GM12864 (cell line): ENCODE measurements around the gene S100A16.

ENCODE experiments used
- DNase-seq: peaks from one replicate; pipeline ENCODE4 v3.0.0-alpha.2; 2011; ENCODE audit warnings: low read depth
- H3K4me3 ChIP-seq: 2 replicates; pipeline ENCODE4 v1.5.1; 2011; ENCODE audit warnings: mild to moderate bottlenecking, low read depth, low read length, control low read depth
- TF ChIP-seq, protein P1 (sequence below): IDR thresholded peaks from 2 replicates; pipeline ENCODE4 v1.5.1; 2011; ENCODE audit warnings: low read depth, mild to moderate bottlenecking, moderate library complexity, low read length, control low read depth, inconsistent platforms; ENCODE audit errors: missing control alignments

S100A16 gene

DNA sequence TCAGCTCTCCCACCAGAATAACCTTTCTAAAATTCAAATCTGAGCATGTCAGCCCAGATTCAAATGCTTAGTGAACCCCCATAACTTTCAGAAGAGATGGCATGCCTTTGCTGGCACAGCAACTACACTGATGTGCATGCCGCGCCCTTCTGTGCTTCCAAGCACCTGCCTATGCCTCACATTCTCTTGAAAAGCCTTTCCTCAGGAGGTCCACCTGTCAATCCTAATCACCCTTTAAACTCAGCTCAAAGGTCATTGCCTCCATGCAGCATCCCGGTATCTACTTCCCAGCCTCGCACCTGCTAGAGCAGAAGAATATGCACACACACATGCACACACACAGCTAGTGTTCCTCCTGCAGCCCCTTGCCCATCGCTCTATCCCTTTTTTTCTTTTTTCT, 42.1 kb downstream of the S100A16 start:
- H3K4me3 ChIP-seq, result no peak overlapping the region
- TF ChIP-seq, protein P1, sequence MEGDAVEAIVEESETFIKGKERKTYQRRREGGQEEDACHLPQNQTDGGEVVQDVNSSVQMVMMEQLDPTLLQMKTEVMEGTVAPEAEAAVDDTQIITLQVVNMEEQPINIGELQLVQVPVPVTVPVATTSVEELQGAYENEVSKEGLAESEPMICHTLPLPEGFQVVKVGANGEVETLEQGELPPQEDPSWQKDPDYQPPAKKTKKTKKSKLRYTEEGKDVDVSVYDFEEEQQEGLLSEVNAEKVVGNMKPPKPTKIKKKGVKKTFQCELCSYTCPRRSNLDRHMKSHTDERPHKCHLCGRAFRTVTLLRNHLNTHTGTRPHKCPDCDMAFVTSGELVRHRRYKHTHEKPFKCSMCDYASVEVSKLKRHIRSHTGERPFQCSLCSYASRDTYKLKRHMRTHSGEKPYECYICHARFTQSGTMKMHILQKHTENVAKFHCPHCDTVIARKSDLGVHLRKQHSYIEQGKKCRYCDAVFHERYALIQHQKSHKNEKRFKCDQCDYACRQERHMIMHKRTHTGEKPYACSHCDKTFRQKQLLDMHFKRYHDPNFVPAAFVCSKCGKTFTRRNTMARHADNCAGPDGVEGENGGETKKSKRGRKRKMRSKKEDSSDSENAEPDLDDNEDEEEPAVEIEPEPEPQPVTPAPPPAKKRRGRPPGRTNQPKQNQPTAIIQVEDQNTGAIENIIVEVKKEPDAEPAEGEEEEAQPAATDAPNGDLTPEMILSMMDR, result no peak
- DNase-seq, result no peak

DNA sequence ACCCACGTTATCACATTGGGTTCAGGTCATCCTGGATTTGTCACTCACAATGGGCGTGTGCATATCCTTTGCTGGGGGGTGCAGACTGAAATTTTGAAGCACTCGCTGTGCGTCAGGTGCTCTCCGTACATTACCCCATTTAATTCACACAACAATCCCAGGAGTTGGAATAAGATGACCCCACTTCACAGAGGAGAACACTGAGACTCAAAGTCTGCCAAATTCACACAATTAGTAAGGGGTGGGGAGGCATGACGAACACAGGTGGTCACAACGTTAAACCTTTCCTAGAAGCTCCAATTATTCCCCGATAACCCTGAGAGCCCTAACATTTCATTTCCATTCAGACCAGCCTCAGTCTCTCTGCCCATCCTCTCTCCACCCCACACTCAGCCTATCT, 43.5 kb downstream of the S100A16 start:
- H3K4me3 ChIP-seq, result no peak overlapping the region
- no peak for DNase-seq
- TF ChIP-seq, protein P1, result no peak

DNA sequence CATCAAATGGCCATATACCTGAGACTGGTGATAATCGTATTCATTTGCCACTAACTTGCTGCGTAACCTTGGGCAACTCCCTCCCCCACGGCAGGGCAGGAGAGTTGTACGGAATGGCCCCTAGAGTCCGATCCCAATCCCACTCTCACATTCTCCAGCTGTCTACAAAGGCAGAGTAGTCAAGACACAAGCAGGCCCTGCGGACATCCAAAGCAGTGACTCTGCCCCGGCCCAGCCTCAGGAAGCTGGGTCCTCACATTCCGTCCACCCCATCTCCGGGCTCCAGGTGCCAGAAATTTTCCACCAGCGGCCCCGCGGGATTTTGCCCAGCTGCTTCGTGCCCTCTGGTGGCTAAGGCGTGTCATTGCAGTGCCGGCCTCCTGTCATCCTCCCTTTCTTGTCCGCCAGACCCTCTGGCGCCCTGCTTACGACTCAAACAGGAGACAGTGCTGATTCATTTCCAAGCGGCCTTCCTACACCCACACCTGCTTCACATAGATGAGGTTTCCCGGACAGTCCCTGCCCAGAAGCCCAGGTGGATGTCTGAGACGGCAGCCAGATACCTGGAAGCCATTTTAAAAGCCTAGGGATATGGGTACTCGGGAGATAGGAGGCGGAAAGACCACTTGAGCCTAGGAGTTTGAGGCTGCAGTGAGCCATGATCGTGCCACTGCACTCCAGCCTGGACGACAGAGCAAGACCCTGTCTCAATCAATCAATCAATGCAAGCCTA, 44.4 kb downstream of the S100A16 start:
- TF ChIP-seq, protein P1, result peak; percentile 99
- DNase-seq, result no peak
- no peak overlapping the region for H3K4me3 ChIP-seq

DNA sequence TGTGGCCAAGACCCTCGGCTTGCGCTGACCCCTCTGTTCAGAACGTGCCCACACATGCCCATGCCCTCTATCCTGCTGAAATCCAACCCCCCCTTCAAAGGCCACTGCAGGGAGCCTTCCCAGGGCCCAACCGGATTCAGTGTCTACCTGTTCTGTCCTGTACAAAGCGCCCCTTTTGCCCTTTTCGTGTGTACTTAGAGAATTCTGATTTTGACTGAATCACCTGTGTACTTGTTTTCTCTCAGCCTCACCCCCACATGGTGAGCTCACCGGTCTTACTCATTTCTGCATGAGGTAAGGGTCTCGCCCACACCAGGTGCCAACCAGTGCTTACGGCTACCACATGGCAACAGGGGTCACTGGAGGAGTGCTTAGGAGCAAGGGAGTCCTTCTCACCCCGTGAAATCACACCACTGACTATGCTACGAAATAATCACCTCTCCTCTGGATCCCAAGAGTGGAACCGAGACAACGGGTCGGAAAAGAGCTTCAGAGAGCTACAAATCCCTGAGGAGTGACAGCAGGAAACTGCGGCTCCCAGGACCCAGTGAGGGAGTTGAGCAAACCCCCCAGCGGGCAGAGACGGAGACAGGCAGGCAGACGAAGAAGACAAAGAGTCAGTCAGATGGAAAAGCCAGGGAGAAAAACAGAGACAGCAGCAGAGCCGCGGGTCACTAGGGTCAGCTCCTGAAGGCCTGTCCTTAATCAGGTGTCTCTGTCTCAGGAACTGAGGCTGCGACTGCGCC, 45.1 kb downstream of the S100A16 start:
- TF ChIP-seq, protein P1, result no peak
- DNase-seq, result no peak
- no peak overlapping the region for H3K4me3 ChIP-seq

DNA sequence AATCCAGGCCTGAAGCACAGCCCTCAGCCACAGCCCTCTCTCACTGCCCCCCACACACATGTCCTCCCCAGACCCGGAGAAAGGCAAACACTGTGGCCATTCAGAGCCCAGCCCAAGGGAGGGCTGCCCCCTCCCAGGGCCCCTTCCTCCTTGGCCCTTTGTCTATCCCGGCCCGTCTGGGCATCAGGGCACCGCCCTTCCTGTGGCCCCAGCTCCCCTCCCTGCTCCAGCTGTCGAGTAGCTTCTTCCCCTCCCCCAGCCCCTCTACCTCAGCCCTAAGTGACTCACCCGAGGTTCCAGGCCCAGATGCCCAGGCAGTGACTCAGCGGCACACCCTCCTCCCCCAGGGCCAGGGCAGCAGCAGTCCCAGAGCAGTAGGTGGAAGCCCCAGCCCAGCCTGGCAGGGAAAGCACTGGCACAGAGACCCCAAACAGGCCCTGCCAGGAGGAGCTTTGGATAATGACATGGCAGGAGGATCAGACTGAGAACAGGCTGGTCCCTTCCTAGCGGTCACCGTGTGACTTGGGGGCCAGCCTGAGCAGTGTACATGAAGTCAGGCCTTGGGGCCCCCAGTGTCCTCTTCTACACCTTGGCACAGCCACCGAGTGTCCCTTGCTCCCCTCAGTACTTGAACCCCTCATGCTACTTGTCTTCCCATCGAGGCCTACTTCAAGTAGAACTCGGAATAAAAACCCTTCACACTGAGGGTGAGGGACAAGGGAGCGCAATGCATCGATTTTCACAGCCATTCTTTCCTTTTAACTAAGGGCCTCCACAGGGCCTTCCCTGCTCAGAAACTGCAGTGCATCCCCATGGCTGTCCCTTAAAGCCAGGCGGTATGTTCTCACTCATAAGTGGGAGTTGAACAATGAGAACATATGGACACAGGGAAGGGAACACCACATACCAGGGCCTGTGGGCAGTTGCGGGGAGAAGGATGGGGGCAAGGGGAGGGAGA, 46.2 kb downstream of the S100A16 start:
- TF ChIP-seq, protein P1, result no peak
- no peak overlapping the region for H3K4me3 ChIP-seq
- no peak for DNase-seq

DNA sequence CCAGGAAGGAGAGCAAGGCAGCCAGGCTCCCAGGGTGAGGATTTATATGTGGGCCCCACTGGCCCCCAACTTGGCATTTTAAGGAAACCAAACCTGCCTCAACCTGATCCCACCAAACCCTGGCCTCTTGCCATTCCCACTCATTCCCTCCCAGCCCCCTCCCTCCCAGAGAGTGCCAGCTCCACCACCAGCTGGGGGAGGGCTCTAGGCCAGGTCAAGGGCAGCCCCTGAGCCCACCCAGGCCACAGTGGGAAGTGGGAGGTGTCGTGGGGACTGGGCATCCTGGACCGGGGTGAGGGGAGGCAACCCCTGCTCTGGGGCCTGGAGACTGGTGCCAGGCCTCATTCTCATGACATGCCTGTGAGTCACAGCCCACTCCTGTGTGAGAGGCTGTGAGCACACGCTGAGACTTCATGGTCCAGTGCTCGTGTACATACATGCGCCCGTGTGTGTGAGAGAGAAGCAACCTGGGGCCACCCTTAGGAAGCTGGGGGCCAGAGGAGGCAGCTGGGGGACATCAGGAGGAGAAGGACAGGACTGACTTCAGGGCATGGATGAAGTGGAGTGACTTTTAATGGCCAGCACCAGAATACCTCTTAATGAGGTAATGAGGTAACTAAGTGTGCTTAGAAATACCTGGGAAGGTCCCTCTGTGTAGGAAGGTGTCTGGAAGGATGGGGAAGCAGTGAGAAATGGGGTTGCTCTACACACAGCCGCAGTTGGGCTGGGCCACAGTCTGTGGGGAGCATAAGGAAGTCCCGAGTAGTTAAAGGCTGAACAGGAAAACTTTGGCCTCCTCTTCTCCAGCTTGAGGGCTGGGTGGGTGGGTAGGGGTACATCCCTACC, 47.2 kb downstream of the S100A16 start, which contains the start of gene S100A2:
Gene S100A2 (minus strand): TSS at position 316 of the 846 bp plus-strand sequence. CDS start 1,967 bp downstream, outside the sequence.
- TF ChIP-seq, protein P1, result no peak
- DNase-seq, result no peak
- no peak within 1 kb of the TSS for H3K4me3 ChIP-seq
